GM19452 (cell line): ENCODE measurements around the gene EIF5.

Experiments
- ATAC-seq: cut with Tn5 transposase; IDR thresholded peaks from one replicate; pipeline ENCODE4 v1.9.1; 2021; ENCODE audit not compliant: unreplicated experiment

EIF5 gene

DNA sequence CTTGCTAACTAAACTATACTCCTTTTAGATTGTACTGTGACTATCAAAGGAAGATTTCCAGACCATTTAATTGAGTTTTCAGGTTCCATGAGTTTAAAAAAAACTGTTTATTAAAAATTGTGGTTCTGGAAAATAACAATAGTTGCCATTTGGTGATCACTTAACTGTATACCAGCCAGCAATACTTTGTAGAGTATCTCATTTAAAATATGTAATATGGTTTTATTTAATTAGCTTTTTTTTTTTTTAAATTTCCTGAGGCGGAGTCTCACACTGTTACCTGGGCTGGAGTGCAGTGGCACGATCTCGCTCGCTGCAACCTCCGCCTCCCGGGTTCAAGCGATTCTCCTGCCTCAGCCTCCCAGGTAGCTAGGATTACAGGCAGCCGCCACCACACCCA lies 58.5 kb downstream of the EIF5 start:
- no peak for ATAC-seq

DNA sequence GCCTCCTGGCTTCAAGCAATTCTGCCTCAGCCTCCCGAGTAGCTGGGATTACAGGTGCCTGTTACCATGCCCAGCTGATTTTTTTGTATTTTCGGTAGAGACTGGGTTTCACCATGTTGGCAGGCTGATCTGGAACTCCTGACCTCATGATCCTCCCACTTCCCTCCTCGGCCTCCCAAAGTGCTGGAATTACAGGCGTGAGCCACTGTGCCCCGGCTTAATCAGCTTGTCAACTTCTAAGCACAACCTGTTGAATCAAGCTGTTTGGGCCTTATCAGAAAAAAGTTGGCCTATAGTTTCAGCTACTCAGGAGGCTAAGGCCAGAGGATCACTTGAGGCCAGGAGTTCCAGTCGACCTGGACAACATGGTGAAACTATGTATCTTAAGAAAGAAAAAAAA lies 59.0 kb downstream of the EIF5 start:
- no peak for ATAC-seq

DNA sequence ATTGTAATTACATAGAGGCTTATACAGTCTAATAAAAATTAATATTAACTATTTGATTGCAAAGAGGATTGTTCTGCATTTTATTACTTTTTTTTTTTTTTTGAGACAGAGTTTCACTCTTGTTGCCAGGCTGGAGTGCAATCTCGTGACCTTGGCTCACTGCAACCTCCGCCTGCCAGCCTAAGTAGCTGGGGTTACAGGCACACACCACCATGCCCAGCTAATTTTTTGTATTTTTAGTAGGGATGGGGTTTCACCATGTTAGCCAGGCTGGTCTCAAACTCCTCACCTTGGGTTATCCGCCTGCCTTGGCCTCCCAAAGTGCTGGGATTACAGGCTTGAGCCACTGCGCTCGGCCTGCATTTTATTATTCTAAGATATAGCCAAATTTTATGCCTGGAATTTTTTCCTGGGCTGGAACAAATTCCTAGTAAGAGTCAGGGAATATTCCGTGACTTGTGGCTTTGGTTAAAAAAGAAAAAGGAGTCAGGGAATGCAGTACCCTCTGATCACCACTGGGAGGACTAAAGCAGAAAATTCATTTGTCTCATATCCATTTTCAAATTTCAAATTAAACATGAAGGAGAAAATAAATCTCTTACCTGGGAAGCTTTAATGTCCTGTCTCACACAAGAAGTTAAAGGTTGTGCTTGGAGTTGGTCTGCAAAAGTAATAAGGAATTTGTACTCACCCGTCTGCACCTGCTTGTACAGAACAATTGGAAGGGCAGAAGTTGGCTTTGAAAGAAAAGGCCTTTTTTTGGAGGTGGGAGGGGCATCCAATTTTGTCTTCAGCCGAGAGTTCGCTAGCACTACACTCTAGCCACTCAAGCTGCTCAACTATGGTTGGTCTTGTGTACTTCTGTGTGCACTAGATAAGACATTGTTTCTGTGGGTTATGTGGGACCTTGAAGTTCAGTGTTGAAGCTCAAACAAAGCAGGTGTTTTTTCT lies 59.9 kb downstream of the EIF5 start:
- ATAC-seq = no peak
